Ishikawa (cell line): ENCODE data around the gene COL18A1.

Experiments
- CEBPB ChIP-seq: IDR thresholded peaks from 2 replicates; pipeline ENCODE4 v1.6.1; 2012
- CREB1 ChIP-seq: IDR thresholded peaks from 2 replicates; pipeline ENCODE4 v1.6.1; 2012; ENCODE audit warnings: low read depth
- EGR1 ChIP-seq: IDR thresholded peaks from 2 replicates; pipeline ENCODE4 v1.6.1; 2012
- EP300 ChIP-seq: IDR thresholded peaks from 2 replicates; pipeline ENCODE4 v1.6.1; 2012; ENCODE audit warnings: borderline replicate concordance
- FOXM1 ChIP-seq: IDR thresholded peaks from 2 replicates; pipeline ENCODE4 v1.6.1; 2012; ENCODE audit warnings: low read depth, borderline replicate concordance
- NFIC ChIP-seq: IDR thresholded peaks from 2 replicates; pipeline ENCODE4 v1.6.1; 2012
- RAD21 ChIP-seq: IDR thresholded peaks from 2 replicates; pipeline ENCODE4 v1.6.1; 2012; ENCODE audit warnings: low read depth
- TAF1 ChIP-seq: IDR thresholded peaks from 2 replicates; pipeline ENCODE4 v1.6.1; 2012; ENCODE audit warnings: low read depth, mild to moderate bottlenecking
- TCF12 ChIP-seq: IDR thresholded peaks from 2 replicates; pipeline ENCODE4 v1.6.1; 2012; ENCODE audit warnings: low read depth
- TEAD4 ChIP-seq: IDR thresholded peaks from 2 replicates; pipeline ENCODE4 v1.6.1; 2012
- YY1 ChIP-seq: IDR thresholded peaks from 2 replicates; pipeline ENCODE4 v1.6.1; 2012; ENCODE audit warnings: low read depth
- ZBTB7A ChIP-seq: IDR thresholded peaks from 2 replicates; pipeline ENCODE4 v1.6.1; 2012; ENCODE audit warnings: low read depth
- TF ChIP-seq, protein P1 (sequence below): IDR thresholded peaks from 2 replicates; pipeline ENCODE4 v1.6.1; 2012
- TF ChIP-seq, protein P2 (sequence below): IDR thresholded peaks from 2 replicates; pipeline ENCODE4 v1.6.1; 2012
- TF ChIP-seq, protein P3 (sequence below): IDR thresholded peaks from 2 replicates; pipeline ENCODE4 v1.6.1; 2012; ENCODE audit warnings: low read depth, mild to moderate bottlenecking

The COL18A1 gene

DNA sequence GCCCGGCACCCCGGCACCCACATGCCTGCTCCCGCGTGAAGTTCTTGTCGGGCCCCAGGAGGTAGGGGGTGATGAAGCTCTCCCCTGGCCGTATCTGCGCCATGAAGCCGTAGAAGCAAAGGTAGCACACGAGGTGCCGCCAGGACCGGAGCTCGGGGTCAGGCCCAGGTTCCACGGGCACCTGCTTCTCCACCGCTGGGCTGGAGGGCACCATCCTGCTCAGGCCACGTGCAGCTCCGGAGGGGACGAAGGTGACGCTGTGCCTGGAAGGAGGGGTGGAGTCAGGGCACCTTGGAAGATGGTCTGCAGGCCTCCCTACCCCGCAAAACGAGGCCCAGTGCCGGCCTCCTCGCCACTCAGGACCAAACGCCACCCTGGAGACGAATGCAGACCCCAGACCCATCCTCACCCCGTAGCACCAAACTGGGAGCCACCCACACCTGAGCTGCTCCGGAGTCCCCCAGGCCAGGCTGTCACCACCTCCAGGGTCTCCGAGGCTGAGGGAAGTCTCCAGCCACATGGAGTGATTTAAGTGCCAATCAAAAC is 132.9 kb downstream of the COL18A1 start:
- TF ChIP-seq ZBTB7A, result no peak

DNA sequence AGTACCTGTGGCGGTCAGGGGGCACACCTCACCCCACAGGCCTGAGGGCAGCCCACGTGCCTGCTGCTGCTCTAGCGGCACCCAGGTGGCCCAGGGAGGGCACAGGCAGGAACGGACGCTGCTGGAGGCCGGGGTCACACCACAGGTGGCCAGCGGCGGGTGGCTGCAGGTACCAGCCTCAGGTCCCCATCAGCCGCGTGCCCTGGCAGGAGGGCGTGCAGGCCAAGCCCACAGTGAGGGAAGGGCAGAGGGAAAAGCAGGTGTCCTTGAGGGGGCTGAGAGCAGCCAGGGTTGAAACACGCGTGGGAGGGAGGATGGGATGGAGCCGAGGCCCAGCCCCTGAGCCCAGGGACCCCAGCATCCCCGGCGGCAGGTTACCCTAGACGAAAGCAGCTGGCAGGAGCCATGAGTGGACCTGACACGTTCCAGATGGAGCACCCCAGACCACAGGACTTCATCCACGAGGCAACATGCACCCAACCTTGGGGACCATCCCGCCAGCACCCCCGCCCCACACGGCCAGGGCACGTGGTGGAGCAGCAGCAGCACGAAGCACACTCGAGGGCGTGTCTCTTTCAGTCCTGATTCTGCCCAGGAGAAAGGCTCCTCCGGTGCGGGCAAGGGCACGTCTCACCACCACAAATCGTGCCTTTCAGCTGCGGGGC is 133.5 kb downstream of the COL18A1 start:
- TF ChIP-seq, protein P1, sequence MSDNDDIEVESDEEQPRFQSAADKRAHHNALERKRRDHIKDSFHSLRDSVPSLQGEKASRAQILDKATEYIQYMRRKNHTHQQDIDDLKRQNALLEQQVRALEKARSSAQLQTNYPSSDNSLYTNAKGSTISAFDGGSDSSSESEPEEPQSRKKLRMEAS, result no peak
- no peak for TF ChIP-seq CEBPB
- TF ChIP-seq, protein P2, sequence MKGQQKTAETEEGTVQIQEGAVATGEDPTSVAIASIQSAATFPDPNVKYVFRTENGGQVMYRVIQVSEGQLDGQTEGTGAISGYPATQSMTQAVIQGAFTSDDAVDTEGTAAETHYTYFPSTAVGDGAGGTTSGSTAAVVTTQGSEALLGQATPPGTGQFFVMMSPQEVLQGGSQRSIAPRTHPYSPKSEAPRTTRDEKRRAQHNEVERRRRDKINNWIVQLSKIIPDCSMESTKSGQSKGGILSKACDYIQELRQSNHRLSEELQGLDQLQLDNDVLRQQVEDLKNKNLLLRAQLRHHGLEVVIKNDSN, result no peak
- TF ChIP-seq TCF12, result no peak
- TF ChIP-seq NFIC, result no peak
- TF ChIP-seq, protein P3, sequence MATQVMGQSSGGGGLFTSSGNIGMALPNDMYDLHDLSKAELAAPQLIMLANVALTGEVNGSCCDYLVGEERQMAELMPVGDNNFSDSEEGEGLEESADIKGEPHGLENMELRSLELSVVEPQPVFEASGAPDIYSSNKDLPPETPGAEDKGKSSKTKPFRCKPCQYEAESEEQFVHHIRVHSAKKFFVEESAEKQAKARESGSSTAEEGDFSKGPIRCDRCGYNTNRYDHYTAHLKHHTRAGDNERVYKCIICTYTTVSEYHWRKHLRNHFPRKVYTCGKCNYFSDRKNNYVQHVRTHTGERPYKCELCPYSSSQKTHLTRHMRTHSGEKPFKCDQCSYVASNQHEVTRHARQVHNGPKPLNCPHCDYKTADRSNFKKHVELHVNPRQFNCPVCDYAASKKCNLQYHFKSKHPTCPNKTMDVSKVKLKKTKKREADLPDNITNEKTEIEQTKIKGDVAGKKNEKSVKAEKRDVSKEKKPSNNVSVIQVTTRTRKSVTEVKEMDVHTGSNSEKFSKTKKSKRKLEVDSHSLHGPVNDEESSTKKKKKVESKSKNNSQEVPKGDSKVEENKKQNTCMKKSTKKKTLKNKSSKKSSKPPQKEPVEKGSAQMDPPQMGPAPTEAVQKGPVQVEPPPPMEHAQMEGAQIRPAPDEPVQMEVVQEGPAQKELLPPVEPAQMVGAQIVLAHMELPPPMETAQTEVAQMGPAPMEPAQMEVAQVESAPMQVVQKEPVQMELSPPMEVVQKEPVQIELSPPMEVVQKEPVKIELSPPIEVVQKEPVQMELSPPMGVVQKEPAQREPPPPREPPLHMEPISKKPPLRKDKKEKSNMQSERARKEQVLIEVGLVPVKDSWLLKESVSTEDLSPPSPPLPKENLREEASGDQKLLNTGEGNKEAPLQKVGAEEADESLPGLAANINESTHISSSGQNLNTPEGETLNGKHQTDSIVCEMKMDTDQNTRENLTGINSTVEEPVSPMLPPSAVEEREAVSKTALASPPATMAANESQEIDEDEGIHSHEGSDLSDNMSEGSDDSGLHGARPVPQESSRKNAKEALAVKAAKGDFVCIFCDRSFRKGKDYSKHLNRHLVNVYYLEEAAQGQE, result no peak
- no peak for TF ChIP-seq RAD21

DNA sequence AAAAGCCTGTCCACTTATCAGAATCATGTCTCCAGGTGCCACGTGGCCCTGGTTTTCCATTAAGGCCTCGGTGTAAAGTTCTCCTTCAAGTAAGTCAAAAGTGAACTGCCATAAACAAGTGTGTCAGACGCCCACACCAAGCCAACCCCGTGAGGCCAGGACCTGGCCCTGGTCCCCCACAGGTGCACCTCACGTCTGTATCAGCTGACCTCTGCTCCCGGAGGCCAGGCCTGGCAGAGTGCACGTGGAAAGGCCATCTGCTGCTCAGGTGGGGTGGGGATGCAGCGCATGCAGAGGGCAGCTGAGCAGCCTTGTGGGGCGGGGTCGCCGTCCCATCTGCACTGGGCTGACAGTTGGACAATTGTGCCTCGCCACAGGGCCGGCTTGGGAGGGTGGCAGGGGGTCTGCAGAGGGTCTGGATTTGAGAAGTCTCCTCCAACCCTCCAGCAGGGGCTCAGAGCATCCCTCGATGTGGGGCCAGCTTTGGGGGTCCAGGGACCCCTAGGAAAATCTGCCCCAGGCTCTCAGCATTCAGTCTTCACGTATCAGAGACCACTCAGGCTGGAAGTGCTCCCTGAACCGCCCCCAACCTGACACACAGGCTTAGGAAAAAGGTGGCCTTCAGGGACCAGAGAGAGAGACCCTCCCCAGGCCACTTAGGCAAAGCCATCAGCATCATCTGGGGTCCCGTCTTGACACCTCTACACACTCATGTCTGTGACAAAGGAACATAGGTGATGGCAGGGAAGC is 134.3 kb downstream of the COL18A1 start:
- TF ChIP-seq EP300, result no peak
- TF ChIP-seq, protein P3, result no peak
- TF ChIP-seq TCF12, result no peak
- no peak for TF ChIP-seq ZBTB7A
- no peak for TF ChIP-seq CREB1
- TF ChIP-seq CEBPB, result no peak
- no peak for TF ChIP-seq YY1
- no peak for TF ChIP-seq NFIC
- no peak for TF ChIP-seq RAD21
- TF ChIP-seq TEAD4, result no peak
- TF ChIP-seq, protein P2, result no peak
- TF ChIP-seq, protein P1, result no peak
- TF ChIP-seq TAF1, result no peak
- no peak for TF ChIP-seq EGR1
- no peak for TF ChIP-seq FOXM1

DNA sequence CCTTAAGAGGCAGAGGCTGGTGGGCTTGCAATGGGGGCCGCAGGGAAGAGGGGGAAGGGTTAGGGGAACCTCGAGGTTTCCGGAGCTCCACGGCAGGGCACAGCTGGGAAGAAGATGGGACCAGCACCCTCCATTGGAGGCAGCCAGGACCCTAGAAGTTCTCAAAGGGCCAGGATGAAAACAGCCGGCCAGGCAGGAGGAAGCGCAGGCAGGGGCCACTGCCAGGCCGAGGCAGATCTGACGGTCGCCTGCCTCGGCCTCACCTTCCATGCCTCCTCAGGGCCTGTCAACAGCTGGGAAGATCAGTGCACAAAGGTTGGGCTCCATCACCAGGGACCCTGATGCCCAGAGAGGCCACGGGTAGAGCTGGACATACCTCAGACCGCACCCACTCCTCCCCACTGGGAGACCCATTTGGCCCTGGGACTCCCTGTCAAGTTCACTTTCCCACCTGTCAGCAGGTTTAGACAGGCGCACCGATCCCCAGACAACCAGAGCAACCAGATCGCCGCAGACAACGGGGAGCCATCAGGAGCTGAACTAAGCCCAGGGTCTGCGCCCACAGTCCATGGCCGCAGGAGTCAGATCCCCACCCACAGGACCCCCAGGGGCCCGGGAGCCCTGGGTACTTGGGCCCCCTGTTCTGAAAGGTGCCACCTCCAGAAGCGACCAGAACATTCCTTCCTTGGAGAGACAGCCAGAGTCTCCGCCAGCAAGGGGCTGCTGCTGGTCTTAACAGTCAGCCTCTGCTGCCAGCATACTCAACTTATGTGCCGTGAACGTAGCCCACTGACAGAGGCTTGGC is 135.0 kb downstream of the COL18A1 start:
- TF ChIP-seq FOXM1 (no peak), ZBTB7A (no peak), CEBPB (no peak)
- TF ChIP-seq, protein P3, result no peak
- TF ChIP-seq, protein P1, result no peak
